Mucosa of descending colon (tissue), 3 donors: ENCODE measurements around the gene MCU. TPM values are rescaled to one million over a fixed set of nuclear protein-coding genes. Genes with fewer than 3 reads are reported as not detected.

Source experiments
- ATAC-seq: fragments of 200-7000 bp; cut with Tn5 transposase; one replicate; pipeline ENCODE4 v1.9.1; 2020; ENCODE audit warnings: mild to moderate bottlenecking, moderate library complexity
- DNase-seq, 3 donors: peaks; one replicate each; pipeline ENCODE4 v3.0.0-alpha.2; 2020
- H3K36me3 ChIP-seq: fragments of 200-600 bp; one replicate; pipeline ENCODE4 v1.8.0; 2021; ENCODE audit warnings: low read depth, mild to moderate bottlenecking
- H3K4me1 ChIP-seq: fragments of 200-600 bp; one replicate; pipeline ENCODE4 v1.8.0; 2021; ENCODE audit warnings: low read depth, mild to moderate bottlenecking
- H3K4me3 ChIP-seq: fragments of 200-600 bp; one replicate; pipeline ENCODE4 v1.8.0; 2021; ENCODE audit warnings: mild to moderate bottlenecking
- H3K9me3 ChIP-seq: fragments of 200-600 bp; one replicate; pipeline ENCODE4 v1.8.0; 2021; ENCODE audit warnings: mild to moderate bottlenecking
- intact Hi-C, 2 donors: fragments of 100-400 bp; cut with DNase I in 1 of 2; cut with micrococcal nuclease in 1 of 2; formaldehyde crosslinking; loops; one replicate each; pipeline versions ENCODE4 v1.11.0 to v1.11.1; 2022; cut with DNase I, micrococcal nuclease
- total RNA-seq, 3 donors: library from RNA; stranded (reverse); fragmentation: NEBNext Ultra II Directional in 2 of 3; extraction: Animal tissue kit (Norgen Biotek cat#: 25700) in 2 of 3; gene quantifications; one replicate each; pipeline versions ENCODE4 v1.2.1 to v1.2.4, GENCODE V29; 2021 to 2023
- TF ChIP-seq, protein P1 (sequence below): fragments of 200-600 bp; IDR thresholded peaks from one replicate; pipeline ENCODE4 v1.8.0; 2022; ENCODE audit warnings: antibody characterized with exemption, mild to moderate bottlenecking
- donor health status: DM: no; HTN: no; CAD: no; lungs with moderate emphysema.
- donor health status: DM: no; HTN: no; CAD: no.
- donor health status: DM: no; HTN: yes; CAD: no.

The MCU gene
- total RNA-seq, 3 donors from 2014 or later = 44.8 to 98.6 (median 89.0) TPM

DNA sequence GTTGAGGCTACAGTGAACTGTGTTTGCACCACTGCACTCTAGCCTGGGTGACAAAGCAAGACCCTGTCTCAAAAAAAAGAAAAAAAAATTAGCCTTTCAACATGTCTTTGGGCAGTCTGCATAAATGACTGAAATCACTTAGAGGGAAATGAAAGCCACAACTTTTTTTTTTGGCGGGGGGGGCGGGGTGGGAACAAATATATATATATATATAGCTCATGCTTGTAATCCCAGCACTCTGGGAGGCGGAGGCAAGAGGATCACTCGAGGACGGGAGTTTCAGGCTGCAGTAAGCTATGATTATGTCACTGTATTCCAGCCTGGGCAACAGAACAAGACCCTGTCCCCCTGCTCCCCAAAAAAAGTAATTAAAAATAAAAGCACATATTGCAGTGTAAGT lies 42.7 kb upstream of the MCU start:
- no peak overlapping the region for H3K4me3 ChIP-seq
- intact Hi-C loops = no loop called here
- H3K4me1 ChIP-seq = no peaks in the 10 kb centered on the region
- no peaks in the 10 kb centered on the region for H3K9me3 ChIP-seq
- no peaks in the 10 kb centered on the region for H3K36me3 ChIP-seq
- TF ChIP-seq, protein P1, sequence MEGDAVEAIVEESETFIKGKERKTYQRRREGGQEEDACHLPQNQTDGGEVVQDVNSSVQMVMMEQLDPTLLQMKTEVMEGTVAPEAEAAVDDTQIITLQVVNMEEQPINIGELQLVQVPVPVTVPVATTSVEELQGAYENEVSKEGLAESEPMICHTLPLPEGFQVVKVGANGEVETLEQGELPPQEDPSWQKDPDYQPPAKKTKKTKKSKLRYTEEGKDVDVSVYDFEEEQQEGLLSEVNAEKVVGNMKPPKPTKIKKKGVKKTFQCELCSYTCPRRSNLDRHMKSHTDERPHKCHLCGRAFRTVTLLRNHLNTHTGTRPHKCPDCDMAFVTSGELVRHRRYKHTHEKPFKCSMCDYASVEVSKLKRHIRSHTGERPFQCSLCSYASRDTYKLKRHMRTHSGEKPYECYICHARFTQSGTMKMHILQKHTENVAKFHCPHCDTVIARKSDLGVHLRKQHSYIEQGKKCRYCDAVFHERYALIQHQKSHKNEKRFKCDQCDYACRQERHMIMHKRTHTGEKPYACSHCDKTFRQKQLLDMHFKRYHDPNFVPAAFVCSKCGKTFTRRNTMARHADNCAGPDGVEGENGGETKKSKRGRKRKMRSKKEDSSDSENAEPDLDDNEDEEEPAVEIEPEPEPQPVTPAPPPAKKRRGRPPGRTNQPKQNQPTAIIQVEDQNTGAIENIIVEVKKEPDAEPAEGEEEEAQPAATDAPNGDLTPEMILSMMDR = no peak
- ATAC-seq = no peak
- no peak for DNase-seq

DNA sequence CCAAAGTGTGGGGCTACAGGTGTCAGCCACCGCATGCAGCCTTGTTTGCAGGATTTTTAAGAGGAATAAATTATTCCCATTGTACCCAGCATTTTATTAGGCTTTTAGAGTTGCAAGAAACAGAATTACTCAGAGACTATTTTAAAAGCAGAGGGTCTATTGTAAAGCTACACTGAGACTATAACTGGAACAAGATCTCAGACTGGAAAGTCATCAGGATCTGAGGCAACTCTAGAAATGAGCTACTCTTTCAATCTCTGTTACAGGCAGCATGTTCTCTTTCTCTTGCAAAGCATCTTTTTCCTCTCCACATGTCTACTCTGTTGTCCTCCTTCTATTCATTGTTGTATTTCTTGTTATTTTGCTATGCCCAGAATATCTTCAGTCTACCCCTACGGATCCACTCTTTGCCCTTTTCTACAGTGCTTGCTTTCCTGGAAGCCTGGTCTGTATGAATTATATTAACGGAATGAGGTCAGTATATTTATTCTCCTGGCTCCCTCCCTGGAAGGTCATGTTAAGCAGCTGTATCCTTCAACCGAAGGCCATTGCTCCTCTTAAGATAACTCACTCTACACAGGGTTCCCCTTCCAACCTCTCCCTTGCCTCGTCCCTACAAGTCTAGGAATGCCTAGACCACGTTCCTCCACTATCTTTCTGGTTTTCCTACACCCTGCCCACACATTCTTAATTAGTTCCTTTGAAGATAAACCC lies 38.4 kb upstream of the MCU start:
- DNase-seq (no peak), ATAC-seq (no peak)
- H3K4me3 ChIP-seq = no peak overlapping the region
- H3K9me3 ChIP-seq = no peaks in the 10 kb centered on the region
- no peaks in the 10 kb centered on the region for H3K4me1 ChIP-seq
- intact Hi-C loops = no loop called here
- TF ChIP-seq, protein P1 = no peak
- no peaks in the 10 kb centered on the region for H3K36me3 ChIP-seq

DNA sequence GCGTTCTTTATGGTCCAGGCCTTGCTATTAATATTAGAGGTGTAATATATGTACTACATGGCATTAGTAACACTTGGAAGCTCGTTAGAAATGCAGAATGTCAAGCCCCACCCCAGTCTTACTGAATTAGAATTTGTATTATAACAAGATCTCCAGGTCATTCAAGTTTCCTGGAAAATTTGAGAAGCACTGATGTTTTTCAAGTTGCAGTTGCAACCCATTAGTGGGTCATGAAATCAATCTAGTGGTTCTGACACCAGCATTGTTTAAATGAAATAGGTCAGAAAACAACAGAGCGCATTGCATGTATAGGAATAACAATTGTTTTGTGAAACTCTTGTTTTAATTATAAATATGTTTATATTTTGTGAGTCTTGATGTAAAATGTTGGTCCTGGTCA lies 37.2 kb upstream of the MCU start:
- Histone ChIP-seq H3K4me3 (no peak overlapping the region), H3K4me1 (no peaks in the 10 kb centered on the region), H3K9me3 (no peaks in the 10 kb centered on the region), H3K36me3 (no peaks in the 10 kb centered on the region)
- ATAC-seq (no peak), DNase-seq (no peak)
- TF ChIP-seq, protein P1 = no peak
- intact Hi-C loops = no loop called here

DNA sequence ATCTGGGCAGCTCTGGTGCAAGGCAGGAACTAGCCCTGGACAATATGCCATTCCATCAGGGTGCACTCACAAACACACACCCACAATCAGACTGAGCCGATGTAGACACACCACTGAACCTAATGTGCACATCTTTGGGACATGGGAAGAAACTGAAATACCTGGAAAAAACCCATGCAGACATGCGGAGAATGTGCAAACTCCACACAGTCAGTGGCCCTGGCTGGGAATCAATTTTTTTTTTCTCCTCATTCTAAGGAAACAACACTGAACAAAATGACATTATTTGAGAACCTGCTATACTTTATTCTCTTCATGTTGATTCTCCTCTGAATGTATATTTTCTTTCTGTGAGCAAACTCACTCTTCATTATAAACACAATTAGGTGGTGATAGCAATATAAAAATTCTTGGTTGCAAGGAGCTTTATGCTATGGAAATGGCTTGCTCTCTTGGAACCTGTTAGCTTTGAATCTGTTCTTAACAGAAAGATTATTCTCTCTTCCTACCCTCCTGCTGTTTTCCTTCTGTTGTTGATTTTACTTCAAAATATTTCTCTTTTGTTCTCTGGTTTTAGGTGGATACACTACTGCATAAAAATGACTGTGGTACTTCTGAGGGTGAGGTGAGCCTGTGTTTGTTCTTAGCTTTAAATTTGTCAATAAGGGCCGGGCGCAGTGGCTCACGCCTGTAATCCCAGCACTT lies 33.1 kb upstream of the MCU start:
- intact Hi-C loops = no loop called here
- H3K9me3 ChIP-seq = no peaks in the 10 kb centered on the region
- H3K4me1 ChIP-seq = no peaks in the 10 kb centered on the region
- TF ChIP-seq, protein P1 = no peak
- H3K36me3 ChIP-seq = no peaks in the 10 kb centered on the region
- no peak for DNase-seq
- no peak for ATAC-seq
- H3K4me3 ChIP-seq = no peak overlapping the region

DNA sequence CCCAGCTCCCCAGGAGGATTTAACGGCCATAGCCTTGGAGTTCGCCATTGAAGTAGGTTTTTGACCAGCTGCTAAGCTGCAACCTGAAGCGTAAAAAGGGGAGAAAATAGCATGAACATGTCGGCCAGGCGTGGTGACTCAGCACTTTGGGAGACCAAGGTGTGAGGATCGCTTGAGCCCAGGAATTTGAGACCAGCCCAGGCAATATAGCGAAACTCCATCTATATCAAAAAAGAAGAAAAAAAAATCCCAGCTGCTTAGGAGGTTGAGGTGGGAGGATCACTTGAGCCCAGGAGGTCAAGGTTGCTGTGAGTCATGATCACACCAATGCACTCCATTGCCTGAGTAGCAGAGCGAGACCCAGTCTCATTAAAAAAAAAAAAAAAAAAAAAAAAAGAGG lies 32.2 kb upstream of the MCU start:
- intact Hi-C loops = no loop called here
- Histone ChIP-seq H3K9me3 (no peaks in the 10 kb centered on the region), H3K4me1 (no peaks in the 10 kb centered on the region), H3K36me3 (no peaks in the 10 kb centered on the region), H3K4me3 (no peak overlapping the region)
- ATAC-seq (no peak), DNase-seq (no peak)
- TF ChIP-seq, protein P1 = no peak
